Measurements from ENCODE around the gene LRRC72.

The LRRC72 gene

GRCh38 chr7:16627236-16627635 lies 100.6 kb downstream of the LRRC72 start:
- DNase-seq (ENCODE audit: low read depth) = peak; percentile 58

DNA sequence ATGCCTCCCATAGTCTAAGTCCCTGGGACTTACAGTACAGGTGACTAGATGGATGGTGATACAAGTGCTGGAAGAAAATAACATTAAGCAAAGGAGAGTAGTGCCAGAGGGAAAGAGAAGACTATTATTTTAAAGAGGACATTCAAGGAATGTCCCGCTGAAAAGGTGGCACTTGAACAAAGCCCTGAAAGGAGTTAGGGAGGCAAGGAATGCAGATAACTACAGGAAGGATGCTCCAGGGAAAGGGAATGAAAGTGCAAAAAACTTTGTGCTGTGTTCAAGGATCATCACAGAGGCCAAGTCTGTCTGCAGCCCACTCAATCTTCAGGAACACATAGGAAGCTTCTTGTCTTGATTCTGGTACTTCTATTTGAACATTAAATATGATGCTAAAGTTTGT lies 104.0 kb downstream of the LRRC72 start:
- no peak for DNase-seq (ENCODE audit: low read depth)

Measured in ELR (cell line).